Measurements from ENCODE around the gene TECR.
A peak's percentile ranks its signal among the peaks of the same experiment; 100 is the strongest.
"Not testable (repeated sequence)": the region's sequence is repeated elsewhere in the genome, so short reads cannot be mapped to it uniquely, and the experiment has no call there.

TECR gene

GRCh38 chr19:14550201-14550754, 20.9 kb downstream of the TECR start:
- Histone ChIP-seq H4K91ac (ENCODE audit: low read depth, low read length, poor library complexity) (no peak overlapping the region), H3K18ac (ENCODE audit: low read length) (no peak overlapping the region), H2BK5ac (ENCODE audit: low read length) (no peak overlapping the region), H3K9ac (ENCODE audit: low read depth, low read length, poor library complexity) (peak overlapping the region; percentile 72), H3K4me2 (ENCODE audit: insufficient read depth, low read length, poor library complexity, severe bottlenecking) (no peak overlapping the region), H4K8ac (ENCODE audit: low read depth, low read length) (no peak overlapping the region), H3K23ac (ENCODE audit: low read depth, low read length, poor library complexity) (no peak overlapping the region), H3K4ac (ENCODE audit: low read length) (no peak overlapping the region), H3K79me1 (ENCODE audit: low read depth, low read length) (peaks cover 26% of the 10 kb centered on the region), H3K36me3 (replicated peaks in 1 of 2; ENCODE audit: control insufficient read depth in 2 of 2, insufficient read depth in 2 of 2, low read length in 2 of 2) (peaks cover 14 to 27% of the 10 kb centered on the region in 2 donors), H2BK12ac (ENCODE audit: low read length) (no peak overlapping the region), H3K9me3 (replicated peaks in 1 of 2; ENCODE audit: control insufficient read depth in 2 of 2, insufficient read depth in 1 of 2, low read depth in 1 of 2, low read length in 2 of 2) (no peaks in the 10 kb centered on the region), H2AK5ac (ENCODE audit: low read depth, low read length) (no peak overlapping the region), H3K4me3 (ENCODE audit: low read length in 2 of 2) (no peak overlapping the region), H2BK120ac (ENCODE audit: low read depth, low read length) (no peak overlapping the region), H2BK15ac (ENCODE audit: low read length) (no peak overlapping the region), H3K14ac (ENCODE audit: low read length) (no peak overlapping the region), H3K27ac (replicated peaks; ENCODE audit: low read length) (no peak overlapping the region), H3K27me3 (ENCODE audit: control insufficient read depth in 3 of 3, insufficient read depth in 3 of 3, low read depth in 1 of 3, low read length in 3 of 3) (no peaks in the 10 kb centered on the region), H2AFZ (ENCODE audit: low read length) (no peak overlapping the region), H3K4me1 (ENCODE audit: control insufficient read depth in 2 of 2, insufficient read depth in 1 of 2, low read depth in 1 of 2, low read length in 2 of 2) (peaks cover 2 to 3% of the 10 kb centered on the region in 2 donors)
- WGBS, 2 donors (ENCODE audit: extremely low coverage in 2 of 2, insufficient read length in 2 of 2, insufficient replicate concordance in 1 of 2), result no CpG with 5 or more reads among the region's 15 CpGs
- DNase-seq (ENCODE audit: low spot score), result no peak

GRCh38 chr19:14551134-14552005, 22.0 kb downstream of the TECR start:
- H2BK12ac ChIP-seq (ENCODE audit: low read length); H3K4me3 ChIP-seq (ENCODE audit: low read length in 2 of 2); H4K91ac ChIP-seq (ENCODE audit: low read depth, low read length, poor library complexity); H2AFZ ChIP-seq (ENCODE audit: low read length); H3K23ac ChIP-seq (ENCODE audit: low read depth, low read length, poor library complexity); H2BK5ac ChIP-seq (ENCODE audit: low read length); H4K8ac ChIP-seq (ENCODE audit: low read depth, low read length); H3K14ac ChIP-seq (ENCODE audit: low read length); H2AK5ac ChIP-seq (ENCODE audit: low read depth, low read length); H3K4me2 ChIP-seq (ENCODE audit: insufficient read depth, low read length, poor library complexity, severe bottlenecking); H2BK15ac ChIP-seq (ENCODE audit: low read length); H3K18ac ChIP-seq (ENCODE audit: low read length); H3K4me1 ChIP-seq (ENCODE audit: control insufficient read depth in 2 of 2, insufficient read depth in 1 of 2, low read depth in 1 of 2, low read length in 2 of 2); H3K9me3 ChIP-seq (replicated peaks in 1 of 2; ENCODE audit: control insufficient read depth in 2 of 2, insufficient read depth in 1 of 2, low read depth in 1 of 2, low read length in 2 of 2); DNase-seq (ENCODE audit: low spot score); H3K27ac ChIP-seq (replicated peaks; ENCODE audit: low read length); H3K4ac ChIP-seq (ENCODE audit: low read length); H3K27me3 ChIP-seq (ENCODE audit: control insufficient read depth in 3 of 3, insufficient read depth in 3 of 3, low read depth in 1 of 3, low read length in 3 of 3); H2BK120ac ChIP-seq (ENCODE audit: low read depth, low read length): not testable (repeated sequence)
- WGBS, 2 donors (ENCODE audit: extremely low coverage in 2 of 2, insufficient read length in 2 of 2, insufficient replicate concordance in 1 of 2), result no CpG with 5 or more reads among the region's 12 CpGs
- Histone ChIP-seq H3K9ac (ENCODE audit: low read depth, low read length, poor library complexity) (peak overlapping the region; percentile 38), H3K79me1 (ENCODE audit: low read depth, low read length) (peaks cover 25% of the 10 kb centered on the region), H3K36me3 (replicated peaks in 1 of 2; ENCODE audit: control insufficient read depth in 2 of 2, insufficient read depth in 2 of 2, low read length in 2 of 2) (peaks cover 8 to 21% of the 10 kb centered on the region in 2 donors)

- not testable (repeated sequence) for H2BK120ac ChIP-seq (ENCODE audit: low read depth, low read length); H2BK12ac ChIP-seq (ENCODE audit: low read length); H3K9me3 ChIP-seq (replicated peaks in 1 of 2; ENCODE audit: control insufficient read depth in 2 of 2, insufficient read depth in 1 of 2, low read depth in 1 of 2, low read length in 2 of 2); H3K14ac ChIP-seq (ENCODE audit: low read length); H3K4me1 ChIP-seq (ENCODE audit: control insufficient read depth in 2 of 2, insufficient read depth in 1 of 2, low read depth in 1 of 2, low read length in 2 of 2); H2AK5ac ChIP-seq (ENCODE audit: low read depth, low read length); H2BK15ac ChIP-seq (ENCODE audit: low read length); H3K4ac ChIP-seq (ENCODE audit: low read length); H3K23ac ChIP-seq (ENCODE audit: low read depth, low read length, poor library complexity); H3K4me3 ChIP-seq (ENCODE audit: low read length in 2 of 2); H3K27ac ChIP-seq (replicated peaks; ENCODE audit: low read length); H3K4me2 ChIP-seq (ENCODE audit: insufficient read depth, low read length, poor library complexity, severe bottlenecking); H2AFZ ChIP-seq (ENCODE audit: low read length); DNase-seq (ENCODE audit: low spot score); H4K91ac ChIP-seq (ENCODE audit: low read depth, low read length, poor library complexity); H3K27me3 ChIP-seq (ENCODE audit: control insufficient read depth in 3 of 3, insufficient read depth in 3 of 3, low read depth in 1 of 3, low read length in 3 of 3); H2BK5ac ChIP-seq (ENCODE audit: low read length); H3K9ac ChIP-seq (ENCODE audit: low read depth, low read length, poor library complexity); H4K8ac ChIP-seq (ENCODE audit: low read depth, low read length); H3K18ac ChIP-seq (ENCODE audit: low read length)
- Histone ChIP-seq H3K36me3 (replicated peaks in 1 of 2; ENCODE audit: control insufficient read depth in 2 of 2, insufficient read depth in 2 of 2, low read length in 2 of 2) (peaks cover 8 to 21% of the 10 kb centered on the region in 2 donors), H3K79me1 (ENCODE audit: low read depth, low read length) (peaks cover 27% of the 10 kb centered on the region)
- no CpG with 5 or more reads among the region's 8 CpGs for WGBS, 2 donors (ENCODE audit: extremely low coverage in 2 of 2, insufficient read length in 2 of 2, insufficient replicate concordance in 1 of 2)
Measured at GRCh38 chr19:14552006-14552360, 22.6 kb downstream of the TECR start.
